Stimulated activated CD8-positive, alpha-beta memory T cell treated with anti-CD3 and anti-CD28 coated beads, Interleukin-12 subunit alpha, Interleukin-12 subunit beta, amount 100 ng/mL, for 24 hours (primary cell): Measurements from ENCODE around the gene MXRA7.
"Not testable (repeated sequence)": the region's sequence is repeated elsewhere in the genome, so short reads cannot be mapped to it uniquely, and the experiment has no call there.

Experiments used
- DNase-seq: peaks from one replicate; pipeline ENCODE4 v3.0.0-alpha.2; 2020; ENCODE audit errors: extremely low read depth

MXRA7 gene

GRCh38 chr17:76644995-76645394 lies 65.8 kb downstream of the MXRA7 start:
- DNase-seq: no peak

GRCh38 chr17:76643553-76644148 lies 67.1 kb downstream of the MXRA7 start, which contains the start of gene ST6GALNAC1:
Gene ST6GALNAC1 (minus strand): TSS chr17:76643757. CDS start chr17:76643638, 119 bp downstream.
- DNase-seq: no peak

GRCh38 chr17:76642994-76643393 lies 67.8 kb downstream of the MXRA7 start:
- DNase-seq: no peak

- no peak for DNase-seq
These were observed 68.7 kb downstream of the MXRA7 start for GRCh38 chr17:76642032-76642561.

GRCh38 chr17:76641501-76641900 lies 69.3 kb downstream of the MXRA7 start:
- DNase-seq: no peak

- no peak for DNase-seq
These were observed 70.0 kb downstream of the MXRA7 start for GRCh38 chr17:76640550-76641380.

- no peak for DNase-seq
These were observed 72.5 kb downstream of the MXRA7 start for GRCh38 chr17:76638263-76638662.

GRCh38 chr17:76636486-76637206 lies 74.1 kb downstream of the MXRA7 start:
- DNase-seq: not testable (repeated sequence)

GRCh38 chr17:76635659-76636360 lies 75.0 kb downstream of the MXRA7 start:
- no peak for DNase-seq

- no peak for DNase-seq
These were observed 75.7 kb downstream of the MXRA7 start for GRCh38 chr17:76635039-76635438.

- DNase-seq: no peak
These were observed 77.0 kb downstream of the MXRA7 start for GRCh38 chr17:76633628-76634328.

- no peak for DNase-seq
These were observed 78.8 kb downstream of the MXRA7 start for GRCh38 chr17:76631821-76632565.

- no peak for DNase-seq
These were observed 80.6 kb downstream of the MXRA7 start for GRCh38 chr17:76630151-76630550.
